ENCODE measurements around the gene RFC3.

The RFC3 gene

DNA sequence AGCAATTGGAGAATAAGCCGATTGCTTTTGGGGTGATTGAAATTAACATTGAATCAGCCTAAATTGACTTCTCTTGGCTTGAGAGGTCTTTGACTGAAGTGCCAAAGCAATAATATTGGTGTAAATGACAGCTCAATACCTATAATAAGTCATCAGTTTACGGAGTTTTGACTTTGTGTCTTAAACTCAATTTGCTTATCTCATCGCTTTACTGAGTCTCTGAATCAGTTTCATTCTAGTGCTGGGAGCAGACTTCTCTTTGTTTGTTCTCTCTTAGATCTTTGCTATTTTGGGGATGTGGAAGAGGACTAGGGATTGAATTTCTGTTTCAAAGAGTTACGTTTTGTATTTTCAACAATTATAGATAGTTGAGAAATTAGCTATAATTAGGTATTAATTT lies 7.1 kb downstream of the RFC3 start:
- TF ChIP-seq, protein P1, sequence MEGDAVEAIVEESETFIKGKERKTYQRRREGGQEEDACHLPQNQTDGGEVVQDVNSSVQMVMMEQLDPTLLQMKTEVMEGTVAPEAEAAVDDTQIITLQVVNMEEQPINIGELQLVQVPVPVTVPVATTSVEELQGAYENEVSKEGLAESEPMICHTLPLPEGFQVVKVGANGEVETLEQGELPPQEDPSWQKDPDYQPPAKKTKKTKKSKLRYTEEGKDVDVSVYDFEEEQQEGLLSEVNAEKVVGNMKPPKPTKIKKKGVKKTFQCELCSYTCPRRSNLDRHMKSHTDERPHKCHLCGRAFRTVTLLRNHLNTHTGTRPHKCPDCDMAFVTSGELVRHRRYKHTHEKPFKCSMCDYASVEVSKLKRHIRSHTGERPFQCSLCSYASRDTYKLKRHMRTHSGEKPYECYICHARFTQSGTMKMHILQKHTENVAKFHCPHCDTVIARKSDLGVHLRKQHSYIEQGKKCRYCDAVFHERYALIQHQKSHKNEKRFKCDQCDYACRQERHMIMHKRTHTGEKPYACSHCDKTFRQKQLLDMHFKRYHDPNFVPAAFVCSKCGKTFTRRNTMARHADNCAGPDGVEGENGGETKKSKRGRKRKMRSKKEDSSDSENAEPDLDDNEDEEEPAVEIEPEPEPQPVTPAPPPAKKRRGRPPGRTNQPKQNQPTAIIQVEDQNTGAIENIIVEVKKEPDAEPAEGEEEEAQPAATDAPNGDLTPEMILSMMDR (IDR thresholded peaks at IDR 0.05): no peak

DNA sequence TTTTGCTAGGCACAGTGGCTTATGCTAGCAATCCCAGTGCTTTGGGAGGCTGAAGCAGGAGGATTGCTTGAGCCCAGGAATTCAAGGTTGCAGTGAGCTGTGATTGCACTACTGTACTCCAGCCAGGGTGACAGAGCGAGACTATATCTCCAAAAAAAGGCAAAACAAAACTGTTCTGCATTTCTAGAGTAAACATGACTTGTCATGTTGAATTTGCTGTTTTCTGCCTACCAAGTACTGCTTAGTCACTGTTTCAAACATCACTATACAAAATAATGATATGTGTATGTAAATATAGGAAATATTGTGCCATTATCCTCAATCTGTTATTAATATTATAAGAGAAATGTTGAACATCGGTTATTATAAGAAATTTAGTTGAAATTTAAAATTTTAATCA lies 9.2 kb downstream of the RFC3 start:
- TF ChIP-seq, protein P1 (IDR thresholded peaks at IDR 0.05): no peak

DNA sequence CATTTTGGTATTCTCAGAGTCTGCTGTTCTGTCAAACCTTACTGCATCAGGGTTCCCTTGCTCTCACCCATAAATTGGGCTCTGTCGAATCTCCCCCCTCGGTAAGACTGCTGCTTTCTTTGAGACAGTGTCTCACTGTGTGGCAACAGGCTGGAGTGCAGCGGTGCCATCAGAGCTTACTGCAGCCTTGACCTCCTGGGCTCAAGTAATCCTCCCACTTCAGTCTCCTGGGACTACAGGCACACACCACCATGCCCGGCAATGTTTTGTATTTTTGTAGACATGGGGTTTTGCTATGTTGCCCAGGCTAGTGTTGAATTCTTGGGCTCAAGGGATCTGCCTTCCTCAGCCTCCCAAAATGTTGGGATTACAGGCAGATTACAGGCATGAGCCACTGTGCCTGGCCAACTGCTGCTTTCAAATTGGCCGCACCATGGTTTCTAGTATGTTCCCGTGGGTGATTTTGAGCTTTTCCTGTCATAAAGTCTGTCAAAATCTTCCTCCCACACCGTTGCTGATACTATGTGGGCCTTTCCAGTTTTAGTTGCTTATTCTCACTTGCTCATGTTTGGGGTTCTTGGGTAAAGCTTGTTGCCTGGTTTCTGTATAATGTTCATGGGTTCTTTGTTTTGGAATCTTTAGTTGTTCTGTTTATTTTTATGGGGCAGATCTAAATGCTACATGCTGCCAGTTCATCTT lies 10.6 kb downstream of the RFC3 start:
- TF ChIP-seq, protein P1 (IDR thresholded peaks at IDR 0.05): no peak

DNA sequence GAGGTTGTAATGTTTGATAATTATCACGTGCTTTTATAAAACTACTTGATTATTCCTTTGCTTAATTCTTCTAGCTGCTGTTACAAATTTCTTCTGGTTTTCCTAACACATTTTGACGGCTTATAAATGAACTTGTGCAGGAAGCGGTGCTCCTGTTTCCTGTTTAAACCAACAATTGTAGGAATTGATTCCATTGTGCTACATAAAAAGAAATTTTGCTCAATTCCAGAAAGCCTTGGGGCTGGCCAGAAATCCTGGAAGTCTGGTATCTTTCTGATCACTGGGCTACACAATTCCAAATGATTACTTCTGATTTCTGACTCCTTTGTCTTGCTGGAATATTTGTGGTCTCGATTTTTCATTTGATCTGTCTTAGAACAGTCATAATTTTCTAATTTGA lies 14.9 kb downstream of the RFC3 start:
- TF ChIP-seq, protein P1 (IDR thresholded peaks at IDR 0.05): no peak

DNA sequence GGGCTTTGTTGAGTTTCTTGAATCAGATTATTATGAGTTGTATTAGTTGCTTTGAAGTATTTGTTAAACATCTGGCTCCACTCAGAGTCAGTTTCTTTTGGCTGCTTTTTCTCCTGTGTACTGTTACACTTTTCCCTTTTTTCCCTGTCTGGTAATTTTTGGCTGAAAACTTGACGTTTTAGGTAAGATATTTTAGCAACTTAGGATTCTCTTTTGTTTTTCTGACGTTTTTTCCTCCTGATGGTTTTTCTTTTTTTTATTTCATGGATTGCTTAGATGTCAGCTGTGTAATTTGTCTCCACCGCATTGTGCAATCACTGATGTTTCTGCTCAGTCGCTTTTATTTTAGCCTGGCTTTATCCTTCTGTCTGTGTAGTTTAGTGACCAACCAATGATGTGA lies 20.7 kb downstream of the RFC3 start:
- TF ChIP-seq, protein P1 (IDR thresholded peaks at IDR 0.05): no peak

DNA sequence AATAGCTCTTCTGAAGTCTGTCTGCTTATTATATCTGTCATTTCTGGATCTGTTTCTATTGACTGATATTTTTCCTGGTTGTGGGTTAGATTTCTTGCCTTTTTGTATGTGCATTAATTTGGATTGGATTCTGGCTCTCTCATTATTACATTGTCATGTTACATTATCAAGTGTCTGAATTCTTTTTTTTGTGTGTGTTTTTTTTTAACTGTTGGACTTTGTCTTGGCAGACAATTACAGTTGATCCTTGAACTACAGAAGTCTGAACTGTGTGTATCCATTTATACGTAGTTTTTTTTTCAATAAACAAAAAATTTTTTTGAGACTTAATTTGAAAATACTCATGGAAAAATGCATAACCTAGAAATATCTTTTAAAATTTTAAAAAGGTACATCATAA lies 22.5 kb downstream of the RFC3 start:
- TF ChIP-seq, protein P1 (IDR thresholded peaks at IDR 0.05): no peak

DNA sequence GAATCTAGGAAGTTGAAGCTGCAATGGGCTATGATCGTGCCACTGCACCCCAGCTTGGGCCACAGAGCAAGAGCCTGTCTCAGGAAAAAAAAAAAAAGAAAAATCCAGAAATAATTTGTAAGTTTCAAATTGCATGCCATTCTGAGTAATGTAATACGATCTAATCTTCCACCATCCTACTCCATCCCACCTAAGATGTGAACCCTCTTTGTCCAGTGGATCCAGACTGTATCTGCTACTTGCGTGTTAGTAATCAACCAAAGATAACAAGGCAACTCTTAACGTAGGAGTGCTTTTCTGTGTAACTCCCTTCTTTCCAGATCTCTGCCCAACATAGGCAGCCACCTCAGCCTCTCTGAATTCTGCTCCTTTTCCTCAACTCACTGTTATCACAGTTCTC lies 24.3 kb downstream of the RFC3 start:
- TF ChIP-seq, protein P1 (IDR thresholded peaks at IDR 0.05): no peak

DNA sequence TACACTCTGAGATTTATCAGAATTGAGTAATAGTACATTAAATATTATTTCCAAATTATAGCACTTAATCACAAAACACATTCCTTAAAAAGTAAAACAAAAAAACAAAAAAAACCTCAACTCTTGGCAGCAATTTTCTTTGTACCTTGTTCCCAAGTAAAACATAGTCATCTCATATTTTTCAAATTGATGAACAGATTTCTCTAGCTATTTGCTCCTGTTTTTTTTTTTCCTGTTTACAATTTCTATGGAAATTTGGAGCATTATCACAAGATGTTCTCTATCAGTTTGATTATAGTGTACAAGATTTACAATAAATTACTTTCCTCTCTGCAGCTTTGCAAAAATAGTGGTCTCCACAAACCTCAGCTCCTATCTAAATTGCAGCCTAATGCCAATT lies 25.0 kb downstream of the RFC3 start:
- TF ChIP-seq, protein P1 (IDR thresholded peaks at IDR 0.05): no peak
